HG03558 (cell line): ENCODE results near the gene UPF1.

Source experiments
- ATAC-seq: cut with Tn5 transposase; IDR thresholded peaks from one replicate; pipeline ENCODE4 v1.9.1; 2021; ENCODE audit warnings: moderate number of reproducible peaks; ENCODE audit not compliant: unreplicated experiment; ENCODE audit errors: extremely low read depth

UPF1 gene

GRCh38 chr19:18833849-18834643, 2.3 kb downstream of the UPF1 start:
- ATAC-seq = no peak

- no peak for ATAC-seq
These were observed 2.9 kb downstream of the UPF1 start for GRCh38 chr19:18834644-18834984.

- no peak for ATAC-seq
These were observed 7.9 kb downstream of the UPF1 start for GRCh38 chr19:18839465-18840287.

DNA sequence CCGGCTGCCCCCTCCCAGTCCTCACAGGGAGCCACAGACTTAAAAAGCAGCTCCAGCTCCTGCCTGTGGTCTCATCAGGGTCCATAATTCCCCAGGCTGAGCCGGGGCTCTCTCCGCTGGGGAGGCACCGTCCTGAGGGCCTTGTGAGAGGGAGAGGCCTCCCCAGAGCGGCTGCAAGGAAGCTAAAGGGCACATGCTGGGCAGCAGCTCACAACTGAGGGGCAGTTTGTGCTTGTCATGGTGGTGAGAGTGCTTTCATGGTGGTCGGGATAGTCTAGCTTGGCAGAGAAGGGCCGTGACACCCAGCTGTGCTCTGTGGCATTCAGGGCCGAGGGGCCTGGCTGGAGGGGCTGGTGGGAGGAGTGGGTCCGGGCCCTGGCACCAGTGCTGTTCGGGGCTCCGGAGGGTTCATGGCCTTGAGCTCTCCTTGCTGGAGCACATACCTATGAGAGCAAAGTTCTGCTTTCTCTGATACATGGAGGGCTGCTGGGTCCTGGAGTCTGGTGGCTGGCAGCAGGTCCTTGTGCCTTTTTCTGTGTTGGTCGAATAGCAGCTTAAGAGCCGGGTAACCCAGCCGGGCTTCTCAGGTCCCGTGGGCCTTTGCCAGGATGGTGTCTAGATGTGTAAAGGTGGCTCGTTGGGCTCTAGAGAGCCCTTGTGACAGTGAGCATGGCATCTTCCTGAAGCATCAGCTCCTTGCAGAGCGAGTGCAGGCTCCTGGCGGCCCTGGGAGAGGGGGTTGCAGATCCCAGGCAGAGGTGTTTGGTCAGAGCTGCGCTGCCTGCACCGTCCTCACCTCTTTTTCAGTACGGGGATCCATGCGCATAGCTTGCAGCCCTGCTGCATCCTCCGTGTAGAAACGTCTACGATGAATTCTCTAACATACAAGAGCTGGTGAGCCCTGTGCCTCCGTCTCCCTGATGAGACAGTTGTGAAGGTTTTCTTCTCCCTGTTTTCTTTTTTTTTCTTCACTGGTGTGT, 8.8 kb downstream of the UPF1 start:
- no peak for ATAC-seq

- no peak for ATAC-seq
These were observed 9.6 kb downstream of the UPF1 start for GRCh38 chr19:18841400-18841799.

- no peak for ATAC-seq
These were observed 10.4 kb downstream of the UPF1 start for GRCh38 chr19:18842166-18842565.

GRCh38 chr19:18843960-18844359, 12.2 kb downstream of the UPF1 start:
- ATAC-seq = no peak

- no peak for ATAC-seq
These were observed 13.1 kb downstream of the UPF1 start for GRCh38 chr19:18844806-18845329.

DNA sequence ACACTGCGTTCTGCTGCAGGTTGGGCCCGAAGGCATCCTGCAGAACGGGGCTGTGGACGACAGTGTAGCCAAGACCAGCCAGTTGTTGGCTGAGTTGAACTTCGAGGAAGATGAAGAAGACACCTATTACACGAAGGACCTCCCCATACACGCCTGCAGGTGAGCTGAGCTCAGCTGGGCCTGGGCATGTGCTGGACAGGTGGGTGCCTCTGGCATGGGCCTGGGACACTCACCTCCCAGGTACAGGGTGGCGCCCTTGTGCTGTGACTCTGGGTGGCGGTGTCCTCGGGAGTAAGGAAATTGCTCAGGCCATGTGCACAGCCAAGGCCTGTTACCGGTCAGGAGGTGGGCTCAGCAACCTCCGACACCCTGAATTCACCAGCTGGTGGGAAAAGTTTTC, 14.2 kb downstream of the UPF1 start:
- no peak for ATAC-seq

DNA sequence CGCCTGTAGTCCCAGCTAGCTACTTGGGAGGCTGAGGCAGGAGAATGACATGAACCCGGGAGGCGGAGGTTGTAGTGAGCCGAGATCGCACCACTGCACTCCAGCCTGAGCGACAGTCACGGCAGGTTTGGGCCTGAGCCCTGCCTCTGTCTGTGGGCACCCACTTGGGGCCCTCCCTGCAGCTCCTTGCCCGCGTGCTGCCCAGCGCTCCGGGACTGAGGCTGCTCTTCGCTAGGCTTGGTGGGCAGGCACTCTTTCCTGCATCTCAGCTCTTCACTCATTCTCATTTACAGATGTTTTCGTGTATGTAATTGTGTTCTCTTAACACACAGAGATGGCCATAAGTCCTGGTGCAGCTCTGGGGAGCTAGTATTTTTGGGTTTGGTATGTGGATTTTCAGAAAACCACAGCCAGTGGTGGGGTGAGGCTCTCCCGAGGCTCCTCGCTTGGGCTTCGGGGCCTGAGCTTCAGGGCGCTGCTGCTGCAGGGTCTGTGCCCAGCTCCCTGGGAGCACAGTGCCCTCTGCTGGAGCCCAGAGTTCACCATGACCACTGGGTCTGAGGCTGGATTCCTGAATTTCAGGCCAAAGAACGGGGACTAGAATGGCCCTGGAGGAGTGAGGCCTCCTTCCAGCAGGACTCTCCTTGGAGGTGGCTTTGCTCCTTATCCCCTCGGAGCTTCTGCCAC, 15.2 kb downstream of the UPF1 start:
- no peak for ATAC-seq

DNA sequence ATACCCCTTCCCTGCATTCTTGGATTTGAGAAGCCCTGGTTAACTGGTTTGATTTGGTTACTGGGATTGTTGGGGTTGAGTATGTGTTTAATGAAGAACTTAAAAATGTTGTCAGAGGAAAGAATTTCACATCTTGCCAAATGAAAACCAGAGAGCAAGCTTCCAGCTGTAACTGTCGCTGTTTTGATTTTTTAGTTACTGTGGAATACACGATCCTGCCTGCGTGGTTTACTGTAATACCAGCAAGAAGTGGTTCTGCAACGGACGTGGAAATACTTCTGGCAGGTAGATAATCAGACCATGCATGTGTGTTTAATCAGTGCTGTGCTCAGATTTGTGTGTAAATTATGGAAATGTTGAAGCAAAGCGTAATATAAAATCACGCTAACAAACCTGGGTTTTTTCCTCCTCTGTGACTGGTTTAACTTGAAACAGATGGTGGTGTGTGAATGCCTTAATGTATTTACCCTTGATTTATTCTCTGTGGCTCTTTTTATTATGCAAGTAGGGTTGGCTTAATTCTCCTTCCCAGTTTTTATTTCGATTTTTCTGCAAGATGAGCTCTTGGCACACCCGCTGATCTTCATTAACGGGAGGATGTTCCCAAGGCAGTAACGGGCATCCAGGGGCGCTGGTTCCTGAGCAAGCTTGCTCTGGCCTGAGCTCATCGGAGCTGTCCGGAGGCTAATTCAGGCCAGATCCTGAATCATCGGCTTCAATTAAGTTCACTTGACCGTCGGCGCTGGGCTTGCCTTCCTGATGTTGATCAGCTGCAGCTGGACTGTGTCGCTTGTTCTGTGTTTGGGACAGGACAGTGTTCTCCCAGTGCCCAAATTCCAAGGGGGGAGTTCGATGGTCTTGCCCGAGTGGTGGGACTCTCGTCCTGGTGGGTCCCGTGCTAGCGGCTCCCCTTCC, 16.0 kb downstream of the UPF1 start:
- no peak for ATAC-seq

DNA sequence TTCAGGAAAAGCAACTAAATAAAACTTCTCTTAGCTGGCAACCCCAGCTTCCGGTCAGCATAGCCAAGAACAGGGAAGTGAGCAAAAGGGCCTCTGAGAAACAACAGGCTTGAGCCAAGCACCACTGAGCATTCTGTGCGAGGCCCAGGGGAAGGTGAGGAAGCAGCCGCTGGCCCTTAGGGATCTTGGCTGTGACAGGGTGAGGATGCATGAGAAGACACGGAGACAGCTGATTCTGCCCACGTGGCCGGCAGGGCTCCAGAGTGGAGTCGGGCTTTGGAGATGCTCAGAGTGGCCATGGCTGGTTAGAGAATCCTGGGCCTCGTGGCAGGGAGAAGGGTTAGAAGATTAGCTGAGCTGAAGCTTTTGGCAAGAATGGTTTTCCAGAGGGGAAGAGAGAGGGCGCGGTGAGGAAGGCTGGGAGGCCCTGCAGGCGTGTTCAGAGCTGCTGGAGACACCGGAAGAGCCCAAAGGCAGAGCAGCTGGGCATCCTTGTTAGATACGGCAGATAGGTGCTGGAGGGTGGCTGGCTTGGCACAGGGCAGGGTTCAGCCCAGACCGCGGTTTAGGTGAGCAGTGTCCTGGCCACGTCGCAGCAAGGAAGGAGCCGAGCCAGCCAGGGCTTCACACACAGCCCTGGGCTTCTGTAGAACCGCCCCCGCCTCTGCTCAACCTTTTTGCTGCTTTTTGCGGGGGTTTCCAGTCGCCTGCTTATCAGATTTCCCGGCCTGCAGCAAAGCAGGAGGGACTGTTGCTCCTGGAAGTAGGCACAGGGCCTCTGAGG, 17.3 kb downstream of the UPF1 start:
- ATAC-seq = no peak

GRCh38 chr19:18849838-18850400, 18.2 kb downstream of the UPF1 start:
- no peak for ATAC-seq

DNA sequence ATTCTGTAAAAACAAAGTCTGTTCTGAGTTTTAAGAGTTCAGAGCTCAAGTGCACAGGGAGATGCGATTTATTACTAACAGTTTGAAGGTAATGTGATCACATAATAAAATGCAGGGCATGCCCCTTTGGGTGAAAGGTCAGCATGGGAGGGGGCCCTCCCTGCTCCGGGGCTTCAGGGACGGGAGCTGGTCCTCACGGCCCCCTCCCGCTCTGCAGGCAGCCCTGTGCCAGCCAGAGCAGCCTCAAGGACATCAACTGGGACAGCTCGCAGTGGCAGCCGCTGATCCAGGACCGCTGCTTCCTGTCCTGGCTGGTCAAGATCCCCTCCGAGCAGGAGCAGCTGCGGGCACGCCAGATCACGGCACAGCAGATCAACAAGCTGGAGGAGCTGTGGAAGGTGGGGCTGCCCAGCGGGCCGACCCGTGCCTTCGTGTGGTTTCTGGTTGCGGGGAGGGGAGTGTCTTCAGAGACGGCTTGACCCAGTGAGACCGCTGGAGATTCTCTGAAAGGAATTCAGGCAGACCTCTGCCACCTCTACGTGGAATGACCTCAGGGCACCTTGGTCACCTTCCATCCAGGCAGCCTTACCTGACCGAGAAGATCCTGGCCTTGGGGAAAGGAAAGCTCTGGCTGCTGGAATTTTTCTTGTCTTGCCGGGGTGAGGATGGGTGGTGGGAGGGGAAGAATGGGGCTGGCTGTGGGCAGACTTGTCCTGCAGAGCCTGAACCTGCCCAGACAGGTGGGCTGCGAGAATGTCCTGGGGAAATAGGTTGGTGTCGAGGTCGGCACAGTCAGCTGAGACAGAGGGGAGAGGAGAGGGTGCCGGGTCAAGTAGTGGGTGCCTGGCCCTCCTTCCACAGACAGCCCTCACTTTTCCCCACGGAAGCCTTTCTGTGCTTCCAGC, 19.0 kb downstream of the UPF1 start:
- ATAC-seq = no peak

DNA sequence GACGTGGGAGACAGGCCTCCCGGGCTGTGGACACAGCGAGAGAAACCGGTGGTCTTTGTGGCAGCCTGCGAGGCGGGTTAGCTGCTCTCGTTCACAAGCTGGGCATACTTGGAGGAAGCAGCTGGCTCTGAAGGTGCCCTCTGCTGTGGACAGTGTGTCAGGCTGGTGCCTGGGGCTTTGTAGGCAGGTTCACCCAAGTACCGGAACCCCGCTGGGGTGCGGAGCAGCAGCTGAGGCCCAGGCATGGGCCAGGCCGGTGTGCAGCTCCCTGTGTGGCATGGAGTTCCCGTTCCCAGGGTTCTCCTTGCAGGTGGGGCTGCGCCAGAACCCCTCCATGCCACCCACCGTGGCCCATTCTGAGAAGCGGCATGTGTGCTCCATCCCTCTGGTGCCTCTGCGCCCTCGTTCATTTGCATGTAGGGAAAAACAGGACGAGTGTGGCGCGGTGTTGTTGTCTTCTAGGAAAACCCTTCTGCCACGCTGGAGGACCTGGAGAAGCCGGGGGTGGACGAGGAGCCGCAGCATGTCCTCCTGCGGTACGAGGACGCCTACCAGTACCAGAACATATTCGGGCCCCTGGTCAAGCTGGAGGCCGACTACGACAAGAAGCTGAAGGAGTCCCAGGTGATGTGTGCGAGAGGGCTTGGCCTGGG, 20.0 kb downstream of the UPF1 start:
- ATAC-seq = no peak

GRCh38 chr19:18852648-18853047, 20.9 kb downstream of the UPF1 start:
- ATAC-seq = no peak
